WTC11 (cell line): ENCODE results near the gene ARMC7. TPM values are rescaled to one million over a fixed set of nuclear protein-coding genes. Genes with fewer than 3 reads are reported as not detected.

Source experiments
- ATAC-seq: fragments of 200-7000 bp; cut with Tn5 transposase; 2 replicates; pipeline ENCODE4 v1.10.0; 2021; ENCODE audit warnings: mild to moderate bottlenecking, moderate library complexity
- CTCF ChIA-PET: fragments of 300-600 bp; sonication (Branson Sonifier 250); formaldehyde crosslinking; loops from one replicate; lab custom pipeline; 2021; ENCODE audit warnings: antibody characterized with exemption; lab: Charles Lee
- POLR2A ChIA-PET: fragments of 350-600 bp; sonication (Branson Sonifier 250); formaldehyde crosslinking; loops from one replicate; lab custom pipeline; 2021; ENCODE audit warnings: antibody characterized with exemption; lab: Charles Lee
- DNase-seq: peaks from one replicate; pipeline ENCODE4 v3.0.0; 2021; ENCODE audit warnings: low spot score
- H3K27ac Mint-ChIP-seq: 2 replicates; pipeline ENCODE4 v1.8.0; 2021; ENCODE audit warnings: mixed read lengths
- H3K27me3 Mint-ChIP-seq: 2 replicates; pipeline ENCODE4 v1.8.0; 2021; ENCODE audit warnings: low read depth, mild to moderate bottlenecking, moderate library complexity, mixed read lengths
- H3K36me3 Mint-ChIP-seq: 2 replicates; pipeline ENCODE4 v1.8.0; 2021; ENCODE audit warnings: mixed read lengths
- H3K4me1 Mint-ChIP-seq: 2 replicates; pipeline ENCODE4 v1.8.0; 2022; ENCODE audit warnings: mixed read lengths
- H3K4me3 Mint-ChIP-seq: 2 replicates; pipeline ENCODE4 v1.8.0; 2021; ENCODE audit warnings: mild to moderate bottlenecking, moderate library complexity, mixed read lengths
- H3K9me3 Mint-ChIP-seq: 2 replicates; pipeline ENCODE4 v1.8.0; 2021; ENCODE audit warnings: mixed read lengths
- AFF4 ChIP-seq: sonication (generic); formaldehyde crosslinking; IDR thresholded peaks from 2 replicates; pipeline ENCODE4 v1.8.1; 2023; ENCODE audit warnings: mild to moderate bottlenecking, missing genetic modification reagents, borderline replicate concordance
- AR ChIP-seq: fragments of 250-450 bp; sonication (Bioruptor Pico); IDR thresholded peaks from 2 replicates; pipeline ENCODE4 v1.9.0; 2021; ENCODE audit warnings: mild to moderate bottlenecking
- ATF1 ChIP-seq: sonication (generic); formaldehyde crosslinking; IDR thresholded peaks from 2 replicates; pipeline ENCODE4 v1.8.1; 2023; ENCODE audit warnings: mild to moderate bottlenecking, moderate library complexity, missing genetic modification reagents
- ATF2 ChIP-seq: sonication (generic); formaldehyde crosslinking; IDR thresholded peaks from 2 replicates; pipeline ENCODE4 v1.8.1; 2022; ENCODE audit warnings: low read depth, missing genetic modification reagents, borderline replicate concordance
- CDX4 ChIP-seq: fragments of 250-450 bp; sonication (Bioruptor Pico); IDR thresholded peaks from 2 replicates; pipeline ENCODE4 v1.9.0; 2021; ENCODE audit warnings: moderate library complexity, mild to moderate bottlenecking, inconsistent platforms, borderline replicate concordance
- E2F5 ChIP-seq: sonication (generic); formaldehyde crosslinking; IDR thresholded peaks from 2 replicates; pipeline ENCODE4 v1.8.1; 2022; ENCODE audit warnings: mild to moderate bottlenecking, moderate library complexity, missing genetic modification reagents
- ERG ChIP-seq: fragments of 250-450 bp; sonication (Bioruptor Pico); IDR thresholded peaks from 2 replicates; pipeline ENCODE4 v1.8.0; 2021; ENCODE audit warnings: mild to moderate bottlenecking
- ETV6 ChIP-seq: sonication (generic); formaldehyde crosslinking; IDR thresholded peaks from 2 replicates; pipeline ENCODE4 v1.8.1; 2022; ENCODE audit warnings: mild to moderate bottlenecking, missing genetic modification reagents
- GABPB1 ChIP-seq: sonication (generic); formaldehyde crosslinking; IDR thresholded peaks from 2 replicates; pipeline ENCODE4 v1.8.1; 2023; ENCODE audit warnings: mild to moderate bottlenecking, missing genetic modification reagents
- JAZF1 ChIP-seq: fragments of 250-450 bp; sonication (Bioruptor Pico); IDR thresholded peaks from 2 replicates; pipeline ENCODE4 v1.9.0; 2021; ENCODE audit warnings: moderate library complexity, mild to moderate bottlenecking, inconsistent platforms
- KAT7 ChIP-seq: sonication (generic); formaldehyde crosslinking; IDR thresholded peaks from 2 replicates; pipeline ENCODE4 v1.8.1; 2023; ENCODE audit warnings: missing genetic modification reagents, mild to moderate bottlenecking, borderline replicate concordance
- NFE2L1 ChIP-seq: sonication (generic); formaldehyde crosslinking; IDR thresholded peaks from 2 replicates; pipeline ENCODE4 v1.8.1; 2023; ENCODE audit warnings: missing genetic modification reagents
- SP1 ChIP-seq: sonication (generic); formaldehyde crosslinking; conservative IDR thresholded peaks from 2 replicates; pipeline ENCODE4 v1.8.1; 2022; ENCODE audit warnings: missing genetic modification reagents
- STAT6 ChIP-seq: sonication (generic); formaldehyde crosslinking; conservative IDR thresholded peaks from 2 replicates; pipeline ENCODE4 v1.8.1; 2023; ENCODE audit warnings: mild to moderate bottlenecking, low read depth, missing genetic modification reagents, moderate library complexity
- TCF7 ChIP-seq: sonication (generic); formaldehyde crosslinking; IDR thresholded peaks from 2 replicates; pipeline ENCODE4 v1.8.0; 2022; ENCODE audit warnings: mild to moderate bottlenecking, low read depth, missing genetic modification reagents, moderate library complexity
- TEAD4 ChIP-seq: sonication (generic); formaldehyde crosslinking; IDR thresholded peaks from 2 replicates; pipeline ENCODE4 v1.8.0; 2022; ENCODE audit warnings: mild to moderate bottlenecking, missing genetic modification reagents
- USF1 ChIP-seq: sonication (generic); formaldehyde crosslinking; IDR thresholded peaks from 2 replicates; pipeline ENCODE4 v1.8.0; 2022; ENCODE audit warnings: mild to moderate bottlenecking, missing genetic modification reagents
- ZNF121 ChIP-seq: sonication (generic); formaldehyde crosslinking; IDR thresholded peaks from 2 replicates; pipeline ENCODE4 v1.8.0; 2023; ENCODE audit warnings: missing genetic modification reagents
- ZNF138 ChIP-seq: sonication (generic); formaldehyde crosslinking; conservative IDR thresholded peaks from 2 replicates; pipeline ENCODE4 v1.8.1; 2022; ENCODE audit warnings: mild to moderate bottlenecking, moderate library complexity, missing genetic modification reagents
- ZNF396 ChIP-seq: fragments of 250-450 bp; sonication (Bioruptor Pico); IDR thresholded peaks from 2 replicates; pipeline ENCODE4 v1.8.0; 2021; ENCODE audit warnings: mild to moderate bottlenecking, moderate library complexity, borderline replicate concordance
- total RNA-seq: library from RNA; stranded (reverse); gene quantifications from 3 replicates; pipeline ENCODE4 v1.2.3, GENCODE V29; 2021

The ARMC7 gene
- total RNA-seq, 1 experiment from 2014 or later = 13.2 TPM

- TF ChIP-seq STAT6 (CRISPR knock-in tag) = no peak
- TF ChIP-seq TCF7 (CRISPR knock-in tag) = no peak
- no peak for TF ChIP-seq ATF2 (CRISPR knock-in tag)
- TF ChIP-seq CDX4 = no peak
- TF ChIP-seq ZNF396 (CRISPR knock-in tag) = no peak
- no peak for TF ChIP-seq GABPB1
- TF ChIP-seq ATF1 (CRISPR knock-in tag) = no peak
- no peak for TF ChIP-seq KAT7 (CRISPR knock-in tag)
- TF ChIP-seq AFF4 (CRISPR knock-in tag) = no peak
- no peak for TF ChIP-seq ZNF138 (CRISPR knock-in tag)
- TF ChIP-seq ETV6 = no peak
These were observed 36.8 kb downstream of the ARMC7 start (continued) for GRCh38 chr17:75146592-75146991.

GRCh38 chr17:75147878-75148546, 38.2 kb downstream of the ARMC7 start:
- DNase-seq = no peak
- ChIA-PET POLR2A (no interaction called here), CTCF (interaction anchor here (0.9 kb wide), 1 partner anchor 92 kb away, joined by 3 read pairs; no protein-coding TSS in a partner anchor)
- Mint-ChIP-seq H3K9me3 (no peaks in the 10 kb centered on the region), H3K4me3 (no peak overlapping the region), H3K4me1 (peaks cover 25% of the 10 kb centered on the region), H3K27ac (no peak overlapping the region), H3K27me3 (no peaks in the 10 kb centered on the region), H3K36me3 (peaks cover 64% of the 10 kb centered on the region)
- no peak for ATAC-seq
- no peak for TF ChIP-seq JAZF1 (CRISPR knock-in tag)
- no peak for TF ChIP-seq SP1
- TF ChIP-seq NFE2L1 (CRISPR knock-in tag) = no peak
- no peak for TF ChIP-seq E2F5 (CRISPR knock-in tag)
- no peak for TF ChIP-seq AR (CRISPR knock-in tag)
- TF ChIP-seq TEAD4 = no peak
- TF ChIP-seq ZNF121 = no peak
- no peak for TF ChIP-seq USF1 (CRISPR knock-in tag)
- no peak for TF ChIP-seq ERG (CRISPR knock-in tag)
